Heart left ventricle (tissue), 13 donors: ENCODE measurements around the gene SEC24A.
"Not testable (repeated sequence)": the region's sequence is repeated elsewhere in the genome, so short reads cannot be mapped to it uniquely, and the experiment has no call there.

ENCODE experiments used
- POLR2A ChIP-seq, 2 donors: fragments of 450-650 bp; IDR thresholded peaks; one replicate each; pipeline ENCODE4 v1.6.1; 2017; ENCODE audit warnings: antibody characterized with exemption in 2 of 2, mild to moderate bottlenecking in 2 of 2, moderate library complexity in 2 of 2
- TF ChIP-seq, protein P1 (sequence below), 12 donors: fragments of 200-600 bp; sonication (generic) in 4 of 12; IDR thresholded peaks; one replicate each; pipeline versions ENCODE4 v1.5.0 to v1.8.0; 2018 to 2022; ENCODE audit warnings: antibody characterized with exemption in 12 of 12, mild to moderate bottlenecking in 5 of 12
- donor health status: ischemic (EF 13 %, LVEDD 7.1; RV severe dilation, severe dysfunction).
- donor health status: DM: no; HTN: yes; CAD: no.
- donor health status: DM: no; HTN: no; CAD: no.
- donor health status: ischemic (EF 25% LVEDD 6.9; RV normal size, moderate dysfunction).
- donor health status: ischemic (EF 25% LVEDD 5.7; RV mildly dilated, moderate dysfunction).
- donor health status: ischemic (EF 35%, LVEDD 5.7; RV mildly dilated, moderate dysfunction).
- donor health status: nonischemic (EF 11% LVEDD 7.7; RV severe dilation, severe dysfunction).
- donor health status: DM: yes; HTN: yes; CAD: no.
- donor health status: PGD.
- donor health status: ischemic (EF 29% LVEDD 5.4; RV normal size, mild dysfunction).
- donor health status: nonischemic (EF 23%, LVEDD 6.1; RV moderate dilation, normal function).

DNA sequence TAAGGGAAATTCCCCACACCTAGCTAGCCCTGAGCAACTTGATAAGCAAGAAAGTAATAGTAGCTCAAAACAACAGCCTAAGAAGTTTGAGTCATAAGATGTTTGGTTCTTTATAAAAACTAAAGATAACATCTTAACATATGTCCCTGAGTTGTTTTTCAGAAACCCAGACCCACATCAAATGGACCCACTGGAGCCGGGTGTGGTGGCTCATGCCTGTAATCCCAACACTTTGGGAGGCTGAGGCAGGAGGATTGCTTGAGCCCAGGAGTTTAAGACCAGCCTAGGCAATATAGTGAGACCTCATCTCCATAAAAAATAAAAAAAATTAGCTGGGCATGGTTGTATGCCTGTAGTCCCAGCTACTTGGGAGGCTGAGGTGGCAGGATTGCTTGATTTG is 13.2 kb upstream of the SEC24A start:
- TF ChIP-seq, protein P1, sequence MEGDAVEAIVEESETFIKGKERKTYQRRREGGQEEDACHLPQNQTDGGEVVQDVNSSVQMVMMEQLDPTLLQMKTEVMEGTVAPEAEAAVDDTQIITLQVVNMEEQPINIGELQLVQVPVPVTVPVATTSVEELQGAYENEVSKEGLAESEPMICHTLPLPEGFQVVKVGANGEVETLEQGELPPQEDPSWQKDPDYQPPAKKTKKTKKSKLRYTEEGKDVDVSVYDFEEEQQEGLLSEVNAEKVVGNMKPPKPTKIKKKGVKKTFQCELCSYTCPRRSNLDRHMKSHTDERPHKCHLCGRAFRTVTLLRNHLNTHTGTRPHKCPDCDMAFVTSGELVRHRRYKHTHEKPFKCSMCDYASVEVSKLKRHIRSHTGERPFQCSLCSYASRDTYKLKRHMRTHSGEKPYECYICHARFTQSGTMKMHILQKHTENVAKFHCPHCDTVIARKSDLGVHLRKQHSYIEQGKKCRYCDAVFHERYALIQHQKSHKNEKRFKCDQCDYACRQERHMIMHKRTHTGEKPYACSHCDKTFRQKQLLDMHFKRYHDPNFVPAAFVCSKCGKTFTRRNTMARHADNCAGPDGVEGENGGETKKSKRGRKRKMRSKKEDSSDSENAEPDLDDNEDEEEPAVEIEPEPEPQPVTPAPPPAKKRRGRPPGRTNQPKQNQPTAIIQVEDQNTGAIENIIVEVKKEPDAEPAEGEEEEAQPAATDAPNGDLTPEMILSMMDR (IDR thresholded peaks at IDR 0.05) = not testable (repeated sequence)
- TF ChIP-seq POLR2A (IDR thresholded peaks at IDR 0.05) = not testable (repeated sequence)
